NCI-H187 (cell line): ENCODE measurements around the gene BHLHA15.

ENCODE experiments used
- DNase-seq, 2 experiments: peaks; one replicate each; lab custom pipeline; 2025; lab: John Stamatoyannopoulos, UW

The BHLHA15 gene

DNA sequence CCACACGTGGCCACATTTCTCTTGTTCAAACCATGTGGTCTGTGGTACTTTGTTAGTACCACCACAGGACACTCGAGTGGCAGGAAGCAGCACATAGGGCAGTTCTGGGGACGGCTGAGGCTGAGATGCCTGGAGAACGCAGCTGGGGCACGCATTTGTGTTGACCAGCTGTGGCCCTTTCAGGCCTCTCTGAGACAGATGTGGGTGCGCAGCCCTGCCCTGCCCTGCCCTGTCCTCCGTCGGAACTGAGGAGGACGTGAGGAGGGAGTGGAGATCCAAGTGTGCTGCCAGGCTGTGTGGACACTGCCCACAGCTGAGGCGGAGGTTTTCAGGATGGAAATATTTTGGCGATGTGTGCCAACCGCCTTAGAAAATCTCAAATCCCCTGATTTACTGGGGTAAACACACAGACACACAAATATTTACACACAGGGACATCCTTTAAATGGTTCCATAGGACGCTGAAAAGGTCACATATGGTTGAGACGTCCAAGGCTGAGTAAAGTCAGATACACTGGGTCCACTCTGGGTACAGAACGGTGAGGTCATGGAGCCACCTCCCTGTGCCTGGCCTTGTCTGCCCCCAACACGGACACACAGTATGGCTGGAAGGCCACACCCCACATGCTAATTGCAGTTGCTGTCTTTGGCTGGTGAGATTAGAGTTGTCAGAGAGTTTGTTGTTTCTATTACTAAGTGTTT lies 14.8 kb downstream of the BHLHA15 start:
- no peak for DNase-seq

DNA sequence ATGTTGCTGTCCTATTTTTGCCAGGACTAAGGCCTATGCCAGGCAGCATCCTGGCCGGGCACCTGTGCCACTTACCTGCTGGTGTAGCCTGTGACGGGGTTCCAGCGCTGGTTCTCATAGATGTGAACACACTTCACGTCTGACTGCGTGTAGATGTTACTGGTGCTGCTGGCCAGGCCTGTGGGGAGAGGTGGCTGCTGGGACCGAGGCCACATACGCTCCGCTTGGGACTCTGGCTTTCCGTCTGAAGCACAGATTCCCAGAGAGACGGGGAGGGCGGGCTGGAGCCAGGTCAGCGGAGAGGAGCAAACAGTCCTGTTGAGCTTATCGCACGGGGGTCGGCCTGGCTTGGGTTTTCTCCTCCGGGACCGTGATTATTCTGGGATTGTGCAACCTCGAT lies 16.7 kb downstream of the BHLHA15 start:
- DNase-seq = no peak

- DNase-seq = no peak
These were observed 17.6 kb downstream of the BHLHA15 start for GRCh38 chr7:98228801-98229200.

- DNase-seq = no peak
These were observed 18.2 kb downstream of the BHLHA15 start for GRCh38 chr7:98229441-98229840.

DNA sequence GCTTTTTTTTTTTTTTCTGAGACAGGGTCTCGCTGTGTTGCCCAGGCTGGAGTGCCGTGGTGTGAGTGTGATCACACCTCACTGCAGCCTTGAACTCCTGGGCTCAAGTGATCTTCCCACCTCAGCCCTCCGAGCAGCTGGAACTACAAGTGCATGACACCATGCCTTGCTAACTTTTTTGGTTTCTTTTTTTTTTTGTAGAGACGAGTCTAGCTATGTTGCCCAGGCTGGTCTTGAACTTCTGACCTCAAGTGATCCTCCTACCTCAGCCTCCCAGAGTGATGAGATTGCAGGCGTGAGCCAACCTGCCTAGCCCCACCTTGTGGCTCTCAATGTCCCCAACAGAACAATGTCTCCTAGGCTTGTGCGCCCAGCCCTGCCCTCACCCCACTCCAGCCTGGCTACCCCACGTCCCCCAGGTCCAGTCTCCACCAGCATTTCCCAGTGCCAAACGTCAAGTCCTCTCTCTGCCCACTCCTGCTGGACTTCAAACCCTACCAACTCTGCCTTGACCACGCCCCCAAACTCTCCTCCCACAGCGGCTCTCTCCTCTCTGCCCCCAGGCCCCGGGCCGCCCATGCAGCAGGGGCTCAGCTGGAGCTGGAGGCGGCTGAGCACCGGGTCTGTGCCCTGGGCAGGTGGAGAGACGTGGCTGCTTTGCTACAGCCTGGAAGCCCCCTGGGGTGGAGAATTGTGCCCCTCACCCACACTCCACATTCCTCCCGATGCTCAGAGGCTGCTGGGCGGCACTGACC lies 18.9 kb downstream of the BHLHA15 start:
- no peak for DNase-seq

DNA sequence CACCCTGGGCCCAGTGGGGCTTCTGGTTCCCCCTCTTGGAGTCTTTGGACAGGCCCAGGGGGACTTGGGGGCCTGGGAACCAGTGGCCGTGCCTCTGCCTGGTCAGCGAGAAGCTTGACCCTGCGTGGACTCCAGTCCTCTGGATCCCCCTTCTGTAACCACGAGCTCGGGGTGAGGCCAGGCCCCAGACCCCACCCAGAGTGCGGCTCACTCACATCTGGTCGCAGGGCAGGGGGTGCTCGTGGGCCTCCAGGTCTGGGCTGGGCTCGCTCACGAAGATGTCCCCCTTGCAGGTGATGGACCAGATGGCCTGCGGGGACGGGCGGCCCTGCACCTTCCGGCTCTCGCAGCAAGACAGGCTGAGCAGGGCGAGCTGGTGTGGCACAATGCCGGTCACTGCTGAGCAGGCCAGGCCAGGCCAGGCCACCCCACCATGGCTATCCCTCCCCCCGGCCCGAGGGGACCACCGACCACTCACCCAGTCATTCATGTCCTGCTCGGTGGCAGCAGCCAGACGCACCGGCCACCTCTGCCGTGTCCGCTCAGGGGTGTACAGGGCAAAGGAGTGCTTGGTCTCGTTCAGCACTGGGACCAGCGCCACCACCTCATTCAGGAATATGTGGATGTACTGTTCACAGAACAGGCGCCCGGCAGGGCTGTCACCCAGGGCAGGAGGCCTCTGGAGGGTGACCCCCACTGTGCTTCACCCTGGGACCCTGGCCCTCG lies 19.7 kb downstream of the BHLHA15 start:
- DNase-seq = no peak

DNA sequence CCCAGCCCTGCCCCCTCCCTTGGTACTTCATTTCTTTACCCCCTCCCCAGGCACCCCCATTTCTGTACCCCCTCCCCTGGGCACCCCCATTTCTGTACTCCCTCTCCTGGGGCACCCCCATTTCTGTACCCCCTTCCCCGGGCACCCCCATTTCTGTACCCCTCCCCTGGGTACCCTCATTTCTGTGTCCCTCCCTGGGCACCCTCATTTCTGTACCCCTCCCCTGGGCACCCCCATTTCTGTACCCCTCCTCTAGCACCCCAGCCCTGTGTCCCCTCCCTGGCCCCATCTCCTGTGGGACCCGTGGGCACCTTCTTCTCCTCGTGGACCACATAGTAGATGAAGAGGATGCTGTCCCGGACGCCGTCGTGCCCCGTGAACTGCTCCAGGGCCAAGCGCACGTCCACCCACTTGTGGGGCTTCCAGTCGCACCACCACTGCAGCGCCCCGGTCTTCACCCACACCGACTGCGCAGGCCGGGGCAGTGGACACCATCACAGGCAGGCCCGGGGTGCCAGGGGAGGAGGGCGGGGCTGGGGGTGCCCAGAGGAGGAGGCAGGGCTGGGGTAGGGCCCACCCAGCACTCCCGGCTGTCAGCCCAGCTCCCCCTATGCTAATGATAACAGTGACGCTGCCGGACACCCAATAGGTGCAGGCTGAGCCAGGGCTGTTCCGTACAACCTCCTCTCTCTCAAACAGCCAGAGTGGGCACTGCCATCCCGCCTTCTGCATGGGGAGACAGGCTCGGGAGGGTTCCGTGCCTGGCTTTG lies 20.4 kb downstream of the BHLHA15 start:
- DNase-seq = no peak

- no peak for DNase-seq
These were observed 21.0 kb downstream of the BHLHA15 start for GRCh38 chr7:98232263-98232585.

DNA sequence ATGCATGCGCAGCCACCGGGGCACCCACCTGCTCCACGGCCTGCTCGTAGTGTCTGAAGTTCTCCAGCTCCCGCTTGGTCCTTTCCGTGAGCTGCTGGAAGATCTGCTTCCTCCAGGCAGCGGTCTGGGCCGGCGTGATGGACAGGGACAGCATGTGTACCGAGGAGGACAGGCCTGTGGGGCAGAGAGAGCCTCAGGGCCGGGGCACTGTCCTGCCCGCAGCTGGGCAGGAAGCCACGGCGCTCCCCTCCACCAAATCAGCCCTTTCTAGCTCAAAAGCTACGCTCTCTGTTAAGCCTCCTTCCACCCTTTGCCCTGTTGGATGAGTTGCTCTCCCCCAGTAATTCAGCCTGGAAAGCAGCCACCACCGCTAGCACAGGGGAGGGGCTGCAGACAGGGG lies 21.6 kb downstream of the BHLHA15 start:
- DNase-seq = no peak

DNA sequence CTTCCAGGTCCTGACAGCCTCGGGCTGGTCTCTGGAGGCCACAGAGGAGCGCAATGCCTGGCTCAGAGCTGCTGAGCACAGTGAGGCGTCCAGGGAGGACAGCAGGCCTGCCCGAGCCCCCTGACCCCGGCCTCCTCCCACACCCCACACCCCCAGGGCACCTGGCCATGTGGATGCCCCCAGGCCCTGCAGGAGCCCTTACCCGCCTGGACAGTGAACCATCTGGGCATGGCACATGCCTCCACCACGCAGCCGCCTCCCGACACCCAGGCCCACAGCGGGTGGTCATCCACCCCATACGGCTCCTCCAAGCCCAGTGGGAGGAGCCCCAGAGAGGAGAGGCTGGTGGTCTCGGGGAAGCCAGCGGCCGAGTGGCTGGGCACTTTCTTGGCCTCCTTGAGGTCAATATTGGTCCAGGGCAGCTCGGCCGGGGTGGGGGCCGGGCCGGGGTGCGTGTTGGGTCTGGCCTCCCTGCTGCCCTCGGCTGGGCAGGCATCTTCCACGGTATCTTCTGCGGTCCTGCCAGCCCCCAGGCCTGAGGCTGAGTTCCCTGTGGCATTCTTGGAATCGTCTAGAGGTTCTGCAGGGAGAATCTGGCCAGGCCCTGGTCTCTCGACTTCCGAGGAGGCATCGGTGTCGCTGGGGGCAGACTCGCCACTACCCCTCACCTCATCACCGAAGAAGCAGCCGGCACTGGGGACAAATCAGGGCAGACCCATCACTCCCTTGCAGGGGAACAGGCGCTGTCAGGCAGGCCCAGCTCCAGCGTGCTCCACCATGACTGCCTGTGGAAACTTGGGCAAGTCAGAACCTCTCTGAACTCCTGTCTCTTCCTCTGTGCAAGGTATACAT lies 22.2 kb downstream of the BHLHA15 start:
- DNase-seq = no peak

- DNase-seq = no peak
These were observed 23.3 kb downstream of the BHLHA15 start for GRCh38 chr7:98234429-98235147.

GRCh38 chr7:98235901-98236300 lies 24.7 kb downstream of the BHLHA15 start:
- DNase-seq = no peak

DNA sequence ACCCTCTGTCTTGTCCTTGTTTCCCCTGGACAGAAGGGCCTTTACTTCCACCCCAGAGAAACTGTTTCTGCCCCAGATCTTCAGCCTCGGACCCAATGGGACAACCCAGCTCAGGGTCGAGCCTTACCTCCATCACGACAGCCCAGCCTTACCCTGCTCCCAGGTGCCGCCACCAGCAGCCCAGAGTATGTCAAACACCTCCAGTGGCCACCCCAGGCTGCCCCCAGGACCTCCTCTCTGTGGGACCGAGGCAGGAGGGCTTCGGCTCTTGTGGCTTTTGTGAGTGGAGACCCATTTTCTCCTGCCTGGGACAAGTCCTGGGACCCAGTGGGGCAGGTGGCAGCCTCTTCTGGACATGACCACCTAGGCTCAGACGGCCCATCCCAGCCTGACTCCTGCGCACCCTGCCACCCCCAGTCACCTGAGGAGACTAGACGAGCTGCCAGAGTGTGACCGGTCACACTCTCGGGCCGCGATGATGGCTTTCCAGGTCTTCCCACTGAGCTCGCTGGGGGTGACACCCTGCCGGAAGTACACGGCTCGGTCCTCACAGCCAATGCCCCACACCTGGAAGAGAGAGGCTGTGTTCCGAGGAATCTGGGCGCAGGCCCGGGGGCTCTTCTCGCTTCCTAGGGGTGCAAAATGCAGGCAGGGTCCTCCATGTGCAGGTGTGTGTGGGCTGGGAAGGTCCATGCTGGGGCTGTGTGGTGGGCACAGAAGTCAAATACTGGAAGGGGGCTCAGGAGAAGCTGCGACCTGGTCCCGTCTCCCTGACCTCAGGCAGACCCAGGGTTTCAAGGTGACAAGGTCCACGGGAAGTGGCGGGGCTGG lies 25.3 kb downstream of the BHLHA15 start:
- DNase-seq = no peak

DNA sequence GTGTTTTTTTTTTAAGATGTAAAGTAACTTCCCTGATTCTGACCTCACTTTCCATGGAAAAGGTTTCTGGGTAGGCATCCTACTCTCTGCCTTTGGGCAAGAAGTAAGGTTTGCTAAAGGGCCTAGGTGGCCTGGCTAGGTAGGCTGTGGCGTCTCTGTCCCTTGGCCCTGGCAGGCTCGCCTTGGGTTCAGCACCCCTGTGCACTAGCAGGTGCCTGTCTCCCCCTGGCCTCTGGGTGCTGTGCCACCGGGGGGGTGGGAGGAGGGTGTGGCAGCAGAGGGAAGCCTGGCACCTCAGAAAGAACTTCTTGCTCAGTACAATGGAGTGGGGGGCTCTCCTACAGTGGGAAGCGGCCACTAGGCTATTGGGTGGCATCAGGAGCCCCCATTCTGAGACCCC lies 26.8 kb downstream of the BHLHA15 start:
- no peak for DNase-seq

GRCh38 chr7:98238976-98239375 lies 27.7 kb downstream of the BHLHA15 start:
- no peak for DNase-seq

GRCh38 chr7:98240961-98241673 lies 29.9 kb downstream of the BHLHA15 start:
- no peak for DNase-seq

- DNase-seq = no peak
These were observed 30.5 kb downstream of the BHLHA15 start for GRCh38 chr7:98241674-98242241.

GRCh38 chr7:98242342-98242741 lies 31.1 kb downstream of the BHLHA15 start:
- no peak for DNase-seq

DNA sequence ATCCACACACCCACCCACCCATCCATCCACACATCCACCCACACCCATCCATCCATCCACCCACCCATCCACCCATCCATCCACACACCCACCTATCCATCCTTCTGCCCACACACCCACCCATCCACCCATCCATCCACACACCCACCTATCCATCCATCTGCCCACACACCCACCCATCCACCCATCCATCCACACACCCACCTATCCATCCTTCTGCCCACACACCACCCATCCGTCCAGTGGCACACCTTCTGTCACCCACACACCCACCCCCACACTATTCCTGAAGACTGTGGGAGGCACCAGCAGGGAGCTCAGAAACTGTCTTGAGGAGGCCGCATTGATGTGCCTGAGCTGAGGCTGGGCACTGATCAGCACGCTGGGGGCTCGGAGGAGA lies 31.7 kb downstream of the BHLHA15 start:
- no peak for DNase-seq
